Amygdala (tissue), 56 donors: Measurements from ENCODE around the gene FGR.
"Not testable (repeated sequence)": the region's sequence is repeated elsewhere in the genome, so short reads cannot be mapped to it uniquely, and the experiment has no call there.

ENCODE experiments used
- DNase-seq, 56 donors: peaks; one replicate each; lab custom pipeline; 2025; lab: John Stamatoyannopoulos, UW

FGR gene

DNA sequence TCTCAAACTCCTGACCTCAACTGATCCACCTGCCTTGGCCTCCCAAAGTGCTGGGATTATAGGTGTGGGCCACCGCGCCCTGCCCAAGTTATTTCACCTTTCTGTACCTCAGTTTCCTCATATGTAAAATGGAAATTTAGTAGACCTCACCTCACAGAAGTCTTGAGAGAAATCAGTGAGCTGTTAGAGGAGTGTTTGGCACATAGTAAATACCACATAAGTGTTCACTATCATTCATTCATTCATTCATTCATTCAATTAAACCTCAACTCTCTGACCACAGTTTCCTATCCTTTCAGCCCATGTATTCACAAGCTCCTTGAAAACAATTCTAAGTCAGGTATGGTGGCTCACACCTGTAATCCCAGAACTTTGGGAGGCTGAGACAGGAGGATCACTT is 3.8 kb upstream of the FGR start:
- no peak for DNase-seq

GRCh38 chr1:27638047-27638734 is 3.2 kb upstream of the FGR start:
- DNase-seq: no peak

DNA sequence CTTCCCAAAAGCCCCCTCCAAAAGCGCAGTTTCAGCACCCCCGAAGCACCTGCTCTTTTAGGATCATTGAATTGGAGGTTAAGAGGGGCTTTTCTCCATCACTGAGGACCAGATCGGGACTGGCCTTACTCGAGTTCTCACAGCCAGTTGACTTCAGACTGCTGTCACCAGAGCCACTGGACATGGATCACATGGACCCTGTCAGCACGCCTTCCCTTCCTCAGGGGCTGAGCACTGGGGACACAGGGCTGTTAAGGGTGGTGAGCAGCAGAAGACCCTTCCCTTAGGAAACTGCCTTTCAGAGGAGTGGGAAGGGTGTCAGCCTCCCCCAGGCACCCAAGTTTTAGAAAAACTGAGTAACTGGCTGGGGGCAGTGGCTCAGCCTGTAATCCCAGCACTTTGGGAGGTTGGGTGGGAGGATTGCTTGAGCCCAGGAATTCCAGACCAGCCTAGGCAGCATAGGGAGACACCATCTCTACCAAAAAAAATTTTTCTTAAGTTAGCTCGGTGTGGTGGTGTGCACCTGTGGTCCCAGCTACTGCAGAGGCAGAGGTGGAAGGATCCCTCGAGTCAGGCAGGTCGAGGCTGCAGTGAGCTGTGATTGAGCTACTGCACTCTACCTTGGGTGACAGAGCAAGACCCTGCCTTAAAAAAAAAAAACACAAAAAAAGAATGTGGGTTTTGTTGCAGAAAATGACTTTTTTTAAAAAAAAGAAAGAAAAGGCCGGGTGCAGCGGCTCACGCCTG is 584 bp upstream of the FGR start:
- DNase-seq: no peak

- DNase-seq: no peak
Measured at GRCh38 chr1:27634177-27634984, 604 bp downstream of the FGR start.

DNA sequence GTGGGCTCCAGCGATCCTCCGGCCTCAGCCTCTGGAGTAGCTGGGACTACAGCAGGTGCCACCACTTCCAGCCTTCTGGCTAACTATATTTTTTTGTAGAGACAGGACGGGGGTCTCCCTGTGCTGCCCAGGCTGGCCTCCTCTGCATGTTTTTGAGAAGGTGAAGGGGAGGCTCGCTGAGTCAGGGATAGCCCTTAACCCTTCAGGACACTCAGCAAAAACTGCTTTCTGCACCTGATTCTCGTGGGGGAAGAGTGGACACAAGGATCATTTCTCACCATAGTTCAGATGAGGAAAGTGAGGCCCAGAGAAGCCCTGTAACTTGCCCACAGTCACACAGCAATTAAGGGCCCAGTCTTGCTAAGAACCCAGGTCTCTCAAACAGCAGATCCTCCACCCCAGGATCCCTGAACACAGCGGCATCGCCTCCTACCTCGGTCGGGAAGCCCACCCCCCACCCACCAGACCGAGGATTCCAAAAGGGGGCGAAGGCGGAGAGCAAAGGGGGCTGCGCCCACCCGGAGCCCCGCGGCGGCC is 1.3 kb downstream of the FGR start:
- no peak for DNase-seq

DNA sequence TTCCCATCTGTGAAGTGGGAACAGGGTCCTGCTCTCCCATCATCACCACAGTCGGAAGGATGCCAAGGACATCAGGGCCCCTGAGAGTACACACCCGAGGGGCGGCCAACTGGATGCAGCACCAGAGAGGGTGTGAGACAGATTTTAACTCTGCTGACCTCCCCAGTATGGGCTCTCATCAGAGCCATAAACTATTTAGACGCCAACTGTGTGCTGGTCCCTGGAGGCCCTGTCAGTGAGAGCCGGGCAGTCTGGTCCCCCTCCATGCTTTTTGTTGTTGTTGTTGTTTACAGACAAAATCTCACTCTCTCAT is 1.7 kb downstream of the FGR start:
- no peak for DNase-seq

- DNase-seq: no peak
Measured at GRCh38 chr1:27632387-27633297, 2.3 kb downstream of the FGR start.

GRCh38 chr1:27630859-27631491 is 4.0 kb downstream of the FGR start:
- DNase-seq: no peak

GRCh38 chr1:27628712-27629111 is 6.3 kb downstream of the FGR start:
- DNase-seq: no peak

DNA sequence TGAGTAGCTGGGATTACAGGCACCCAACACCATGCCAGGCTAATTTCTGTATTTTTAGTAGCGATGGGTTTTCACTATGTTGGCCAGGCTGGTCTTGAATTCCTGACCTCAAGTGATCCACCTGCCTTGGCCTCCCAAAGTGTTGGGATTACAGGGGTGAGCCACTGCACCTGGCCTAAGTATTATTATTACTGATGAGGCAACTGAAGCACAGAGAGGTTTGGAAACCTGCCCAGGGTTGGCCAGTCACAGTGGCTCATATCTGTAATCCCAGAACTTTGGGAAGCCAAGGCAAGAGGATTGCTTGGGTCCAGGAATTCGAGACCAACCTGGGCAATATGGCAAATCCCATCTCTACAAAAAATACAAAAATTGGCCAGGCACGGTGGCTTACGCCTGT is 7.3 kb downstream of the FGR start:
- not testable (repeated sequence) for DNase-seq

DNA sequence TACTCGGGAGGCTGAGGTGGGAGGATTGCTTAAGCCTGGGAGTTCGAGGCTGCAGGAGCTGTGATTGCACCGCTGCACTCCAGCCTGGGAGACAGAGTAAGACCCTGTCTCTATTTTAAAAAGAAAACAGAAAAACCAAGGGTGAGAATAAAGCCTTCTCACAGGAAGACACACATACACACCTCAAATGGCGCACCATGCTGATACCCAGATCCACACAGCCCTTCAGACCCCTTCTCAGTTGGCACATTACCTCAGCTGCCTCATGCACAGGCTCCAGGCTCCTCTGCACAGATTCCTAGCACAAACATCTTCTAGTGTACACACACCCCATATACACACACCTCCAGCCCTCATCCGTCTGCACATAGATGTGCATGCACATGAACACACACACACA is 7.9 kb downstream of the FGR start:
- DNase-seq: no peak

GRCh38 chr1:27626031-27626935 is 8.7 kb downstream of the FGR start:
- DNase-seq: no peak

DNA sequence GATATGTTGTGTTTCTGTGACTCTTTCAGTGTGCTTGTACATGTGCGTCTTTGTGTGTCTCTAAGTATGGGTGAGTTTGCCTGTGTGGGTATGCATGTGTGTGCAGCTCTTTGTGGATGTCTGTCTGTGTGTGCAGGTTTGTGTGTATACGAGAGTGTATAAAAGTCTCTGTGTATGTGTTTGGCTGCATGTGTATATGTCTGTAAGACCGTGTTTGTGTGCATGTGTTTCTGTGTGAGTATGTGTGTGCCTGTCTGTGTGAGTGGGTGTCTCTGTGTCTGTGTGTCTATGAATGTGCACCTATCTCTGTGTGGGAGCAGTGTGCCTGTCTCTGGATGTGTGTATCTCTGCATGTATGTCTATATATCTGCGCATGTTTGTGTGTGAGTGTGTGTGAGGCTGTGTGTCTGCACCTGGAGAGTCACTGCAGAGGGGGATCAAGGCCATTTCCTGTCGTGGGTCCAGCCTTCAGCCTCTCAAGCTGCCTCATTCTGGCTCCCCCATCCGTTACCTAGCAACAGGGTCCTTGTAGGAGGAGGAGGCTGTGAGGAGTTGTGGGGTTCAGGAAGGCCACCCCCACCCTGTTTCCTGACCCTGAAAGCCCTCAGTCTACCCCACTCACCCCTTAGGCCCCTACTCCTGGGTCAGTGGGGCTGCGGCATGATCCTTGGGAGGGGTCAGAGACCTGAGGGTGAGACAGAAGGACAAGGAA is 10.4 kb downstream of the FGR start:
- DNase-seq: peak in 1 of 56 donors; percentile 34

DNA sequence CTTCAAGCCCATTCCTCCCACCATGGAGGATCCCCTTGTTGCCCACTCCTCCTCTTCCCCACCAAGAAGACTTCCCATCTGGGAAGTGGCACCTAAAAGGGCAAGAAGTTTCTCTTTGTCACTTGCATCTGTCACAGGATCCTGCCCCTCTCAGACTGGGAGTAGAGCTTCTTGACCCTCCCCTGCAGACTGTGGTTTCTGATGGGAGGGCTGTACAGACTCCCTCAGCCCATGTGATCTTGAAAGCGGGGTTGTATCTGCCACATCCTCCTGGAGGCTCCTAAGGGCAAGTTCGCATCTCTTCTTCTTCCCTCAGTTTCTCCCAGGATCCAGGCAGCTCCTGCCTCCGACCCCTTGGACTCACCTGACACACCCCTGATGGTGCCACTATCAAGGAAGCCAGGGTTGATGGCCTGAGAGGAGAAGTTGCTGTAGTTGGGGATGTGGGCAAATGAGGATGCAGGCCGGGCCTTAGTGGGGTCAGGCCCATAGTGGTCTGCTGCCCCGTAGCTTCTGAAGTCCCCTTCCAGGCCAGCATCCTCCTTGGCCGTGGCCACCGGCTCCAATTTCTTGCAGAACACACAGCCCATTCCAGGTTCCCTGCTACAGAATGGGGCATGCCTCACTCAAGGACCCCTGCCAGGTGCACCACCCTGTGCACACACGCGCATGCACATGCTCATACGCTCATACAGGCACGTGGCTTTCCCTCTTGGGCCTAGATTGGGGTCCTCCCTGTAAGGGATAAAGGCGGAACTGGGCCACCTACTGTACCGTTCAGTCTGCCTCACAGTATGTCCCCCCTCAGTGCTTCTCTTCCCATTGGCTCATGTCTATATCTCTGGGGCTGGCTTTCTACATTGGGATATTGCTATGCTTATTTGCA is 11.4 kb downstream of the FGR start:
- no peak for DNase-seq

- no peak for DNase-seq
Measured at GRCh38 chr1:27622828-27623227, 12.2 kb downstream of the FGR start.

DNA sequence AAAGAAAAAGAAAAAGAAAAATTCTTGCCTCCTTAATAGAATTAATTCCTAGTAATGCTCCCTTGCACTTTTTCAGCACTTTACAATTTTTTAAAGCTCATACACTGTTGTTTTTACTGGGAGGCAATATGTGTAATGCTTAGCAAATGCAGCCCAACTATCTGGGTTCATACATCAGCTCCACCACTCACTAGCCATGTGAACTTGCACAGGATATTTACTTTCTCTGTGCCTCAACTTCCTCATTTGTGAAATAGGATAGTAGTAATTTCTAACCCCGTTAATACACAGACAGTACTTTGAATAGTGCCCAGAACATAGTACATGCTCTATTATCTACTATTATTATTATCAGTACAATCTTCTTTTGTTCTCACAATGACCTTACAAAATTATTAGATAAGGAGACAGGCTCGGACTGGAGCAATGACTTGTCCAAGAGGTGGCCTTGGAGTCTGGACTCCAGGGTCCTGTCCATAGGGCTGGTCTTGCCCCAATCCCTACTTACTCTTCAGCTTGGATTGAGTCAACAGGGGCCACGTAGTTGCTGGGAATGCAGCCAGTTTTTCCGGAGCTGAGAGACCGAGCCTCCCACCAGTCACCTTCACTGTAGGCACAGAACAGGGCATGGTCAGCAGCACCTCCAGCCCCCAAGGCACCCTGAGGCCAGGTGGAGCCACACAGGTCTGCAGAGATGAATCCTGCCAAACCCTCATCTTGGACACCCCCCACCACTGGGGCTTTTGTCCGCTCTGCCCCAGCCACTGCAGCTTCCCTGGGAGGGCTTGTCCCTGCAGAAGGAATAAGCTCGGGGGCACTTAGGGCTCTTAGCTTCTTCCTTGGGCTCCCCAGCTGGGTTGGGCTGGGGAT is 13.7 kb downstream of the FGR start:
- DNase-seq: no peak
